ENCODE data around the gene POP5. TPM values are rescaled to one million over a fixed set of nuclear protein-coding genes. Genes with fewer than 3 reads are reported as not detected.
"Not testable (repeated sequence)": the region's sequence is repeated elsewhere in the genome, so short reads cannot be mapped to it uniquely, and the experiment has no call there.

Gene POP5
- 19.8 and 23.6 TPM in 2 replicates for total RNA-seq

GRCh38 chr12:120580787-120581723, at the start of gene POP5:
Gene POP5, minus strand, starts transcription at chr12:120581402. Its CDS starts 40 bp downstream, at chr12:120581362.
- peak; percentile 98 to 99 for DNase-seq (ENCODE audit: low read depth in 2 of 2)

GRCh38 chr12:120630104-120630892, 49.1 kb upstream of the POP5 start:
- no peak for DNase-seq (ENCODE audit: low read depth in 2 of 2)

GRCh38 chr12:120628919-120629318, 47.7 kb upstream of the POP5 start:
- no peak for DNase-seq (ENCODE audit: low read depth in 2 of 2)

GRCh38 chr12:120625557-120626419, 44.6 kb upstream of the POP5 start:
- no peak for DNase-seq (ENCODE audit: low read depth in 2 of 2)

- DNase-seq (ENCODE audit: low read depth in 2 of 2): no peak
Observed at GRCh38 chr12:120620624-120621023, 39.4 kb upstream of the POP5 start.

GRCh38 chr12:120618954-120619615, 37.9 kb upstream of the POP5 start:
- DNase-seq (ENCODE audit: low read depth in 2 of 2): no peak

- not testable (repeated sequence) for DNase-seq (ENCODE audit: low read depth in 2 of 2)
Observed at GRCh38 chr12:120617767-120618166, 36.6 kb upstream of the POP5 start.

GRCh38 chr12:120617193-120617592, 36.0 kb upstream of the POP5 start:
- not testable (repeated sequence) for DNase-seq (ENCODE audit: low read depth in 2 of 2)

GRCh38 chr12:120614848-120615247, 33.6 kb upstream of the POP5 start:
- no peak for DNase-seq (ENCODE audit: low read depth in 2 of 2)

GRCh38 chr12:120611534-120611933, 30.3 kb upstream of the POP5 start:
- not testable (repeated sequence) for DNase-seq (ENCODE audit: low read depth in 2 of 2)

- no peak for DNase-seq (ENCODE audit: low read depth in 2 of 2)
Observed at GRCh38 chr12:120610560-120610959, 29.4 kb upstream of the POP5 start.

GRCh38 chr12:120602416-120602815, 21.2 kb upstream of the POP5 start:
- DNase-seq (ENCODE audit: low read depth in 2 of 2): not testable (repeated sequence)

- no peak for DNase-seq (ENCODE audit: low read depth in 2 of 2)
Observed at GRCh38 chr12:120599672-120600552, 18.7 kb upstream of the POP5 start.

- peak in 1 of 2 donors; percentile 57 for DNase-seq (ENCODE audit: low read depth in 2 of 2)
Observed at GRCh38 chr12:120598674-120599463, 17.7 kb upstream of the POP5 start.

- no peak for DNase-seq (ENCODE audit: low read depth in 2 of 2)
Observed at GRCh38 chr12:120597861-120598260, 16.7 kb upstream of the POP5 start.

GRCh38 chr12:120596901-120597300, 15.7 kb upstream of the POP5 start:
- no peak for DNase-seq (ENCODE audit: low read depth in 2 of 2)

GRCh38 chr12:120592121-120593049, 11.2 kb upstream of the POP5 start:
- no peak for DNase-seq (ENCODE audit: low read depth in 2 of 2)

All from lung microvascular endothelial cell (primary cell).